Measurements from ENCODE around the gene RRP1. TPM values are rescaled to one million over a fixed set of nuclear protein-coding genes. Genes with fewer than 3 reads are reported as not detected.

The RRP1 gene
- total RNA-seq, 1 experiment from 2014 or later: 76.7 TPM

- Histone ChIP-seq H3T11ph (ENCODE audit: low read length) (no peak overlapping the region), H3K56ac (ENCODE audit: insufficient read length, low read depth, low read length) (no peak overlapping the region), H4K91ac (ENCODE audit: insufficient read length, low read depth, low read length) (no peak overlapping the region), H3K23ac (ENCODE audit: insufficient read length, low read depth, low read length) (no peak overlapping the region), H3K18ac (ENCODE audit: insufficient read length, low read depth, low read length) (no peak overlapping the region), H2BK20ac (ENCODE audit: low read depth, low read length, poor library complexity, severe bottlenecking) (no peak overlapping the region), H2BK12ac (ENCODE audit: insufficient read length, low read depth, low read length) (no peak overlapping the region), H3K23me2 (ENCODE audit: insufficient read length, low read depth, low read length, poor library complexity, severe bottlenecking) (no peaks in the 10 kb centered on the region), H3K27me3 (ENCODE audit: insufficient read depth, low read length) (no peaks in the 10 kb centered on the region), H3K27ac (ENCODE audit: insufficient read length, low read depth, low read length) (no peak overlapping the region), H3K9ac (ENCODE audit: extremely low read depth, insufficient read length, low read length) (no peak overlapping the region), H4K20me1 (ENCODE audit: control insufficient read depth, insufficient read depth, insufficient read length) (no peaks in the 10 kb centered on the region), H3K4me1 (ENCODE audit: insufficient read depth, low read length) (peaks cover 6% of the 10 kb centered on the region; the same call in 1 of the 2 replicates), H3K79me1 (ENCODE audit: insufficient read depth, low read depth, low read length, poor library complexity, severe bottlenecking) (no peaks in the 10 kb centered on the region), H2BK15ac (ENCODE audit: low read depth, low read length) (0 out of 2 replicates have a peak overlapping the region, but pooled peaks have one; percentile 72), H2AK5ac (ENCODE audit: insufficient read length, low read length) (no peak overlapping the region), H3K9me3 (ENCODE audit: control insufficient read depth, low read depth, low read length) (no peaks in the 10 kb centered on the region), H3K79me2 (ENCODE audit: insufficient read depth, low read length) (no peaks in the 10 kb centered on the region; the same call in 1 of the 2 replicates), H3K4ac (ENCODE audit: low read depth, low read length) (no peak overlapping the region), H2BK5ac (ENCODE audit: insufficient read length, low read length) (no peak overlapping the region), H2BK120ac (ENCODE audit: low read depth, low read length, poor library complexity, severe bottlenecking) (no peak overlapping the region), H3K14ac (ENCODE audit: insufficient read depth, low read length) (no peak overlapping the region), H4K5ac (ENCODE audit: insufficient read length, low read depth, low read length) (no peak overlapping the region), H2AFZ (ENCODE audit: low read length) (no peak overlapping the region), H3K4me2 (ENCODE audit: insufficient read depth, insufficient read length, low read length) (no peak overlapping the region), H4K8ac (replicated peaks; ENCODE audit: insufficient read length, low read depth, low read length) (no peak overlapping the region)
- no peak for DNase-seq
- peak overlapping the region; percentile 11 to 91; a peak in 2 of 5 replicates for H3K4me3 Mint-ChIP-seq
- TF ChIP-seq CTCF (conservative IDR thresholded peaks at IDR 0.05): no peak
- H3K27me3 Mint-ChIP-seq (ENCODE audit: low read depth): peaks cover 1% of the 10 kb centered on the region; the same call in 1 of the 2 replicates
- H3K36me3 Mint-ChIP-seq (ENCODE audit: insufficient read depth in 1 of 3, low read depth in 3 of 3): peaks cover 10 to 20% (median 18%) of the 10 kb centered on the region in 3 experiments; a peak in 6 of 7 replicates
- H3K9me3 Mint-ChIP-seq: no peaks in the 10 kb centered on the region; a peak in 1 of 5 replicates
- WGBS (ENCODE audit: extremely low coverage, insufficient read length, low lambda C conversion rate): no CpG with 5 or more reads among the region's 10 CpGs
- H3K4me1 Mint-ChIP-seq: peaks cover 44 to 45% of the 10 kb centered on the region in 2 experiments
- H3K27ac Mint-ChIP-seq: no peak overlapping the region
Observed at GRCh38 chr21:43774163-43774562, 15.2 kb upstream of the RRP1 start.

All from H9 (cell line).